NCI-H1092 treated with DMSO at 0.1 percent for 48 hours (cell line): ENCODE results near the gene HSPB7.

Source experiments
- DNase-seq: peaks from one replicate; lab custom pipeline; 2025; lab: John Stamatoyannopoulos, UW

HSPB7 gene

DNA sequence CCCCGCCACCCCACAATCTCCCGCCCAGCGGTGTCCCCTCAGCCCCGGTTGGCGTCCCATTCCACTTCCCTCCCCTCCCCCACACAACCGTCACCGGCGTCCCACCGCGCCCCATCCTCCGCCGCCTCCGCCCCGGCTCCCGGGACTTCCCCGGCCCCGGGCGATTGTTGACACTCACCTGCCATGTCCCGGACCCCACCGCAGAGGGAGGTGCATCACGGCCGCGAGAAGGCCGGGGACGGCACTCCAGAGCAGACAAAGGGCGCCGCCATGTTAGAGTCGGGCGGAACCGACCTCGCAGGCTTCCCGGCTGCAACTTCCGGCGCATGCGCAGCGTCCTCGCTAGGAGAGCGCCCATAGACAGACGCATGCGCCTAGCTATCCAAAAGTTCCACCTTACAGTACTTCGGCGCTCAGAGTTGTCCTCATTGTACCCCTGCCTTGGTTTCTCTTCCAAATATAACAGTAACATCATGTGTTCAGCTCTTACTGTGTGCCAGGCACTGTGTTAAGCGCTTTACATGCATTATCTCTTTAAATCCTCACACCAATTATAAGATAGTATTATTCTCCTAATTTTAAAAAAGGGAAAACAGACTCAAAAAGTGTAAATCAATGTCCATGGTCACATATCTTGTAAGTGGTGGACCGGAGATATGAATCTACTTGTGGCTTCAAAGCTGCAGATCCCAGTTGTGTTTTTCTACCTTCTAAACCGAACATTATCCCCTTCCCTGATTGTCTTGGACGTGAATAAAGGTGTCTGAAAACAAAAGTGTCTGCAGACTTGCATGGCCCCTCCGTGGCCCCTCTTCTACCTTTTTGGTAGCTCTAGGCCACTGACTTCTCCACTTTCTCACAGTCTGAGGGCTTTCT is 41.8 kb downstream of the HSPB7 start, which contains the start of gene ZBTB17:
Gene ZBTB17 (minus strand): TSS at position 297 of the 876 bp plus-strand sequence. CDS start 27,606 bp downstream, outside the sequence.
- DNase-seq = peak; percentile 95

DNA sequence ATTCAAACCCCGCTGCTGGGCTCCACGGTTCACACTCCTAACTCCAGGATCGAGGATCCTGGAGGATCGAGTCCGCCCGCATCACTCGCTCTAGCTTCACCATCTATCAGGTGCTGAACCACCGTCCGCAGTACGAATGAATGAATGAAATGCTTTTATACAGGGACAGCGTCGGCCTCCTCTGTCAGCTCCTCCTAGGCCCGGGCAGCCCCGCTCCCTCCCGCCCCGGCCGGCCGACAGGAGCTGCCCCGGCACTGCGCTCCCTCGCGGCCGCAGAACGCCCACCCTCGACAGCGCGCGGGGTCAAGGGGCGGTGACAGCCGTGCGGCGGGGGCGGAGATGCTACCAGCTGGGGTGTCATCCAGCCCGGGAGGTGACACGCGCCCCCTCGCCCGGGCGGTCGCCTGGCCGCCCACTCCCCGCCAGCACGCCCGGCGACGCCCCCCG is 42.5 kb downstream of the HSPB7 start:
- peak; percentile 55 for DNase-seq

DNA sequence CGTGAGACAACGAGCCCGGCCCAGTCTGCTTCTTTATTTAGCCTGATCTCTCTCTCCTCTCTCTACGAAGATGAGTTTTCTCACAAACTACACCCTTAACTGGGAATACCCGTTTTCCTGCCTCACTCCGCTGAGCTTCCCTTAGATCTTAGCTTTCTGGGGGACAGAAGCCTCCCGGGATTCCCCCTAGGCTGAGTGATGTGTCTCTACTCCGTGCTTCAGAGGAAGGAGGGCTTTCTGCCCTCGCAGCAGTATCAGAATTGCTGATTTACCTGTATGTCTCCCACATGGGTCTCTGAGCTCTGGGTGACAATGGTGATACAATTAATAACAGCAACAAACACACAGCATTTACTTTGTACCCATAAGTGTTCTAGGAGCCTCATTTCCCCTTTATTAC is 43.0 kb downstream of the HSPB7 start:
- no peak for DNase-seq

DNA sequence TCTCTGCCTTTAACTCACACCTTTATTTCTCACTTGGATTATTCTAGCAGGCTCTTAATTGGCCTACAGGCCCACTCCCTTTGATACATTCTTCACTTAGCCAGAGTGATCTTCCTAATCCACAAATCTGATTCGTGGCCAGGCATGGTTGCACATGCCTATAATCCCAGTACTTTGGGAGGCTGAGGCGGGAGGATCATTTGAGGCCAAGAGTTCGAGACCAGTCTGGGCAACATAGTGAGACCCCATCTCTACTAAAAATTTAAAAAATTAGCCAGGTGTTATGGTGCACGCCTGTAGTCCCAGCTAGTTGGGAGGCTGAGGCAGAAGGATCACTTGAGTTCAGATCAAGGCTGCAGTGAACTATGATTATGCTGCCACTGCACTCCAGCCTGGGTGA is 44.1 kb downstream of the HSPB7 start:
- no peak for DNase-seq

DNA sequence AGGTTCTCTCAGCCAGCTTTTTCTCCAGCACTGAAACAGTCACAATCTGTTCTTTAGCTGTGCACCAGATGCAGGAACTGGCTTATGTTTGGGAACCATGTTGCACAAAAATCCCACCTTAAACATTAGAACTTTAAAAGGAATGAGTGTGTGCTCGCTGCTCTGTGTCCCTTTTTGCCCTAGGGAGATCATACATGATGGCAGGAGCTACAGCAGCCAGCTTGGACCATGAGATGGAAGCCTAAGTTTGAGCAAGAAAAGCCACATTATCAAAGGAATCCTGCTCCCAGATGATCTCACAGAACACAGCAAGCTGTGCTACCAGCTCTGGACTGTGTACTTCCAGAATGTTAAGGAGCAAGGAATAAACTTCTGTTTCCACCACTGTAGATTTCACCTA is 45.4 kb downstream of the HSPB7 start:
- no peak for DNase-seq

DNA sequence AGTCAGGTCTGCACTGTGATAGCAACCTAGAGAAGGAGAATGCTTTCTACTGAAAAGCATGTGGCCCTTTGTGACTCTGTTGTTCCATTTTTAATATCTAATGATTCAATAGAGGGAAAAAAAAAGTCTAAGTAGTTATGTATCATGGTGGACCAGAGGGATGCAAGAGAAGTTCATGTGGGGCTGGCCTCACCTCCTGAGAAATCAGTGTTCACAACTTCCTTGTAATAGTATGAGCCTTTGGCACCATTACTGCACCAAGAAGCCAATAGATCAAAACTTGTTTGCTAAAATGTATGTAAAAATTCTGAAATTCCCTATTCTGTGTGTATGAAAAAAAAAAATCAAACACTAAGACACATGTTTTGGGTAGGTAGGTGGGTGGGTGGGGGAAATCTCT is 46.9 kb downstream of the HSPB7 start:
- no peak for DNase-seq

DNA sequence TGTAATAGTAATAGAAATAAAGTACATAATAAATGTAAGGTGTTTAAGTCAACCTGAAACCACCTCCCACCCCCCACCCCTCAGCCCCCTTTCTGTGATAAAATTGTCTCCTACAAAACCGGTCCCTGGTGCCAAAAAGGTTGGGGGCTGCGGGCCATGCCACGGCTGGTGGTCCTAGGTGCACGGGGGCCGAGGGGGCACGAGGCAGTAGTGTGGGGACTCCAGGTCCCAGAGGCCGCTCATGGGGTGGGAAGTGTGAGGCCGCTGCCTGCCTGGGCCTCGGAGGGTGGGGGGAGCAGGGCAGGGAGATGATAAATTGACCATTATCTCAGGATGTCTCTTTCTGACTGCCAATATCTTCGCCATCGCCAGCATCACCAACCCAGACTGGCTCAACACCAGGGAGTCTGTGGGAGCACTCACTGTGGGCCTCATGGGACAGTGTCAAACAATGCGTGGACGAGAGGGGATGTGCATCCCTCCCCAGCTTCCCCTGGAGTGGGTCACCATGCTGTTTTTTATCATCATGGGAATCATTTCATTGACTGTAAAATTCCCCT is 48.4 kb downstream of the HSPB7 start:
- no peak for DNase-seq

DNA sequence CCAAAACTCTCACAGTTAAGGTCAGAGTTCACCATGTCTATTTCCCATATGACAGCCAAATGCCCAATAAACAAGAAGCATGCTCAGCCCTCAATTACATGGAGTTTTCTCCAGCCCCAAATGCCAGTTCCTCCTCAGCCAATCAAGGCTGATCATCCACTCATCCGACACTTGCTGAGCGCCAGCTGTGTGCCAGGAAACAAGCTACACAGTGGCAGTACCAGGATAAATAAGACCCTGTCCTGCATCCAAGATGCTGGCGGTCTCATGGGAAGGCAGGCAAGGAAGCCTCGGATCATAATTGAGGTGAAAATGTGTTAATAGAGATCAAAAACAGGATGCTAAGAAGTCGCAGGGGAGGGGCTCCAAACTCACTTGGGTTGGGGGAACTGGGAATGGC is 49.7 kb downstream of the HSPB7 start:
- DNase-seq = no peak

DNA sequence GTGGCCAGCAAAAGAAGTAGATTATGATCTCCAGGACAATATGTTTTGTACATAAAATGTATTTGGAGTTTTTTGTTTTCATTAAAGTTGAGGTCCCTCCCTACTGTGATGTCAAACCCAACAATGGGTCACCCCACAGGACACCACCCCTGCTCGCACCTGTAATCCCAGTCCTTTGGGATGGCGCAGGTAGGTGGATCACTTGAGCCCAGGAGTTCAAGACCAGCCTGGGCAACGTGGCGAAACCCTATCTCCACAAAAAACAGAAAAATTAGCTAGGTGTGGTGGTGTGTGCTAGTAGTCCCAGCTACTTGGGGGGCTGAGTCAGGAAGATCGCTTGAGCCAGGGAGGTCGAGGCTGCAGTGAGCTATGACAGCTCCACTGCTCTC is 50.9 kb downstream of the HSPB7 start:
- no peak for DNase-seq

DNA sequence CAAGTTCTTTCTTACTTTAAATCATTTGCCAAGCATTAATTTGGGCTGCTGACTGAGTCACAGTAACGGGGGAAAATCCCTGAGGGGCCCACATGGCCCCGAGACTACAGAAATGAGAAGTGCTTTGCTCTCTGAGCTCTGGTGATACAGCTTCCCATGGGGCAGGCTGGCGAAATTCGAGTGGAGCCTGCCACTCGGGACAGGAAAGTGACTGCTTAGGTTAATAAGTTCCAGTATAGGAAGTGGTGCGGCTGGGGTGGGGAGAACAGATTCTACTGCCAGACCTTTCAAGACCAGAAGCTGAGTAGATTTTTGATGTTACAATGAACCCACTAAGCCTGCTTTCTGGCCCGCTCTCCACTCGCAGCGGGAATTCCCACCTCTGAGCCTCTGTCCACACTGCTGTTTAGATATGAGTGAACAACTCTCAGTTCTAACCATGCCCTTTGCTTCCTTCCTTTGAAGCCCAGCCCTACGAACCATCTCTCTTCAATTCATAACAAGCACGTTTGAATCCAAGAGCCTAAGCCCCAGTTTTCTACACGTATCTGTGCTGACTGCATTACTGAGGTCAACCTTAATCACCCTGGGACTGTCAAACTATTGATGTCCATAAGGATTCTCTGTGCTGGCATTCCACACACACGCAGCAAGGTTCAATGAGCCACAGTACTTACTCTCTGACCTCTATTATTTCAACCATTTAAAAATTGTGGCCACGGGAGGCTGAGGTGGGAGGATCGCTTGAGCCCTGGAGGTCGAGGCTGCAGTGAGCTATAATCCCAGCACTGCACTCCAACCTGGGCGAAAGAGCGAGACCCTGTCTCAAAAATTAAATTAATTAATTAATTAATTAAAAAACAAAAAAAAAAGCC is 51.5 kb downstream of the HSPB7 start:
- DNase-seq = no peak

DNA sequence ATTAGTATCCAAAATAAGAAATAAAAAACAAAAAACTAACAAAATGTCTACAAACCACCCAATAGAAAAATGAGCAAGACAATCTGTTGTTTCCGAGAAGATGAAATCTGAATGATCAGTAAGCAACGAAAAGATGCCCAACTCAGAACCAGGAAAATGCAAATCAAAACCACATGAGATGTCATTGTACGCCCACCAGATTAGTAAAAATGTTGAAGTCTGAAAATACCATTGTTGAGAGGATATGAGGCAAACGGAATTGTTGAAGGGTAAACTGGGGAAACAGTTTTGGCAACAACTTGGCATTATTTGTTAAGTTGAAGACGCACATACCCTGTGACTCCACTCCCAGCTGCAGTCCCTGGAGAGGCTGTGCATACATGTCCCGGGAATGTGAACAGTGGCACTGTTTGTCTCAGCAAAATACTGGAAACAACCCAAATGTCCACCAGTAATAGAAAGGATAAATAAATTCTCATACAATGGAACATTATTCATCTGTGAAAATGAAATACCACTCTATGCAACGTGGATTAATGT is 52.5 kb downstream of the HSPB7 start:
- no peak for DNase-seq
